Body of pancreas (tissue), 4 donors: ENCODE measurements around the gene RABGGTA. TPM values are rescaled to one million over a fixed set of nuclear protein-coding genes. Genes with fewer than 3 reads are reported as not detected.

Experiments
- ATAC-seq: fragments of 150-250 bp; one replicate; pipeline ENCODE4 v1.9.1; 2016
- DNase-seq, 4 donors: peaks; one replicate each; pipeline ENCODE4 v3.0.0-alpha.2; 2019
- H3K27ac ChIP-seq, 4 donors: fragments of 200-600 bp; sonication (generic); 1 replicate in 3 of 4; 2 replicates in 1 of 4; pipeline versions ENCODE4 v1.5.1 to v1.6.1; 2016 to 2019; ENCODE audit warnings: mild to moderate bottlenecking in 1 of 4, mixed read lengths in 1 of 4, moderate library complexity in 1 of 4
- H3K27me3 ChIP-seq, 2 donors: fragments of 200-600 bp; sonication (generic); one replicate each; pipeline ENCODE4 v1.6.0; 2016; ENCODE audit warnings: mild to moderate bottlenecking in 1 of 2
- H3K36me3 ChIP-seq, 2 donors: fragments of 200-600 bp; sonication (generic); replicated peaks in 1 of 2; 2 replicates each; pipeline ENCODE4 v1.5.1; 2016; ENCODE audit warnings: low read depth in 2 of 2; ENCODE audit not compliant: insufficient read depth in 1 of 2
- H3K4me1 ChIP-seq: fragments of 200-600 bp; sonication (generic); one replicate; pipeline ENCODE4 v1.6.0; 2016
- H3K4me3 ChIP-seq, 2 donors: fragments of 200-600 bp; sonication (generic); 1 replicate in 1 of 2; 2 replicates in 1 of 2; pipeline ENCODE4 v1.5.1; 2016 to 2019
- H3K9me3 ChIP-seq, 3 donors: fragments of 200-600 bp; sonication (generic); 1 replicate in 2 of 3; 2 replicates in 1 of 3; pipeline ENCODE4 v1.5.1; 2016
- POLR2A ChIP-seq, 3 donors: fragments of 450-650 bp; IDR thresholded peaks; one replicate each; pipeline ENCODE4 v1.6.1; 2016; ENCODE audit warnings: antibody characterized with exemption in 3 of 3, mild to moderate bottlenecking in 2 of 3
- WGBS, 2 donors: methylation state at CpG; one replicate each; pipeline ENCODE4 v1.1.5; 2017; 5-methylcytosine and 5-hydroxymethylcytosine counted together
- intact Hi-C: fragments of 100-400 bp; cut with DNase I; formaldehyde crosslinking; loops from one replicate; pipeline ENCODE4 v1.15.1; 2023
- total RNA-seq, 2 donors: library from RNA; depleted of rRNA; stranded (reverse); fragments of >200 nt; gene quantifications; one replicate each; pipeline ENCODE4 v1.1.0, GENCODE V29; 2016
- TF ChIP-seq, protein P1 (sequence below), 7 experiments: fragments of 450-650 bp in 4 of 7; fragments of 200-600 bp in 3 of 7; sonication (generic) in 3 of 7; IDR thresholded peaks; one replicate each; pipeline ENCODE4 v1.5.1; 2016 to 2019; ENCODE audit warnings: antibody characterized with exemption in 7 of 7

RABGGTA gene
- total RNA-seq, 2 donors from 2014 or later: 18.4 to 90.0 TPM

DNA sequence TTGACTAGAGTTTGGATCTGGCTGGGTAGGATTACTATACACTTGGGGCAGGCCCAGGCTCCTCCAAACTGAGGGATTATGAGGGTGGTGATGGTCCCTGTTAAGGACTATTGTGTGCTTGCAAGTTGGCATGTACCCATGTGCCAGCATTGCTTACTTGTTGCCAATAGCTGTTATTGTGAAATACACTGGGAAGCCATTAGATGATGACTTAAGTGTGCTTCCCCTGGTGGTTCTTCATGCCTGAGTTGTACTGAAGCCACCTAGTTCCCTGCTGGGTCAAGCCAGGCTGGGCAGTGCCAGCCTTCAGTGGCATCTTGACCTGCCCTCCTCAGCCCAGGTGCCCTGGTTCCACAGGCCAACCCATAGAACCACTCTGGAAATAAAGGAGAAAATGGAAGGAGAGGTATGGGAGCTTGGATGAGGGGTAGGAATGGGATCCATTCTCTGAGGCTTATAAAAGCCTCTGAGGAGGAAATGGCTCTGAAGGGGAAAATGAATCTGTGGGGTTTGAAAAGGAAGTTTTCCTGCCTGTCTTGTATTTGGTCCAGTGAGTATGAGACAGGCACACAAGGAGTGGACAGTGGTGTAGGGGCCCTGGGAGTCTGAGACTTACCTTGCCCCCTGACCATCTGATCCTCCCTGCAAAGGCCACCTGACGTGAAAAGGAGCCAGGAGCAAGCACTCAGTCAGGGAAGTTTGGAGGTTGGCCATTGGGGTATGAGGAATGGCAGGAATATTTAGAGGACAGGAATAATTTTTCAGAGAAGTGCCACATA is 40.6 kb upstream of the RABGGTA start:
- H3K4me1 ChIP-seq: peaks cover 61% of the 10 kb centered on the region
- ATAC-seq: no peak

DNA sequence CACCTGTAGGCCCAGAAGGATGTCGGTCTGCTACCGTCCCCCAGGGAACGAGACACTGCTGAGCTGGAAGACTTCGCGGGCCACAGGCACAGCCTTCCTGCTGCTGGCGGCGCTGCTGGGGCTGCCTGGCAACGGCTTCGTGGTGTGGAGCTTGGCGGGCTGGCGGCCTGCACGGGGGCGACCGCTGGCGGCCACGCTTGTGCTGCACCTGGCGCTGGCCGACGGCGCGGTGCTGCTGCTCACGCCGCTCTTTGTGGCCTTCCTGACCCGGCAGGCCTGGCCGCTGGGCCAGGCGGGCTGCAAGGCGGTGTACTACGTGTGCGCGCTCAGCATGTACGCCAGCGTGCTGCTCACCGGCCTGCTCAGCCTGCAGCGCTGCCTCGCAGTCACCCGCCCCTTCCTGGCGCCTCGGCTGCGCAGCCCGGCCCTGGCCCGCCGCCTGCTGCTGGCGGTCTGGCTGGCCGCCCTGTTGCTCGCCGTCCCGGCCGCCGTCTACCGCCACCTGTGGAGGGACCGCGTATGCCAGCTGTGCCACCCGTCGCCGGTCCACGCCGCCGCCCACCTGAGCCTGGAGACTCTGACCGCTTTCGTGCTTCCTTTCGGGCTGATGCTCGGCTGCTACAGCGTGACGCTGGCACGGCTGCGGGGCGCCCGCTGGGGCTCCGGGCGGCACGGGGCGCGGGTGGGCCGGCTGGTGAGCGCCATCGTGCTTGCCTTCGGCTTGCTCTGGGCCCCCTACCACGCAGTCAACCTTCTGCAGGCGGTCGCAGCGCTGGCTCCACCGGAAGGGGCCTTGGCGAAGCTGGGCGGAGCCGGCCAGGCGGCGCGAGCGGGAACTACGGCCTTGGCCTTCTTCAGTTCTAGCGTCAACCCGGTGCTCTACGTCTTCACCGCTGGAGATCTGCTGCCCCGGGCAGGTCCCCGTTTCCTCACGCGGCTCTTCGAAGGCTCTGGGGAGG is 39.5 kb upstream of the RABGGTA start, which contains the start of gene LTB4R:
TSS of gene LTB4R (plus strand) at position 857 of the 959 bp plus-strand sequence. CDS start 4,150 bp downstream, outside the sequence.
- ATAC-seq: peak; percentile 85
- H3K4me3 ChIP-seq: no peak within 1 kb of the TSS
- 10 to 12% methylated on average over 10 to 86 of the region's 99 CpGs for WGBS, 2 donors
- H3K36me3 ChIP-seq: peaks cover 0 to 2% of the 10 kb centered on the region in 2 donors
- peak within 1 kb of the TSS; percentile 79 to 91 (median 86) for H3K27ac ChIP-seq
- H3K9me3 ChIP-seq: no peaks in the 10 kb centered on the region
- intact Hi-C loops: no loop called here
- TF ChIP-seq, protein P1, sequence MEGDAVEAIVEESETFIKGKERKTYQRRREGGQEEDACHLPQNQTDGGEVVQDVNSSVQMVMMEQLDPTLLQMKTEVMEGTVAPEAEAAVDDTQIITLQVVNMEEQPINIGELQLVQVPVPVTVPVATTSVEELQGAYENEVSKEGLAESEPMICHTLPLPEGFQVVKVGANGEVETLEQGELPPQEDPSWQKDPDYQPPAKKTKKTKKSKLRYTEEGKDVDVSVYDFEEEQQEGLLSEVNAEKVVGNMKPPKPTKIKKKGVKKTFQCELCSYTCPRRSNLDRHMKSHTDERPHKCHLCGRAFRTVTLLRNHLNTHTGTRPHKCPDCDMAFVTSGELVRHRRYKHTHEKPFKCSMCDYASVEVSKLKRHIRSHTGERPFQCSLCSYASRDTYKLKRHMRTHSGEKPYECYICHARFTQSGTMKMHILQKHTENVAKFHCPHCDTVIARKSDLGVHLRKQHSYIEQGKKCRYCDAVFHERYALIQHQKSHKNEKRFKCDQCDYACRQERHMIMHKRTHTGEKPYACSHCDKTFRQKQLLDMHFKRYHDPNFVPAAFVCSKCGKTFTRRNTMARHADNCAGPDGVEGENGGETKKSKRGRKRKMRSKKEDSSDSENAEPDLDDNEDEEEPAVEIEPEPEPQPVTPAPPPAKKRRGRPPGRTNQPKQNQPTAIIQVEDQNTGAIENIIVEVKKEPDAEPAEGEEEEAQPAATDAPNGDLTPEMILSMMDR (IDR thresholded peaks at IDR 0.05): peak; percentile 14 to 67 (median 50)
- TF ChIP-seq POLR2A (IDR thresholded peaks at IDR 0.05): peak; percentile 57 to 72 (median 59)
- H3K4me1 ChIP-seq: peaks cover 64% of the 10 kb centered on the region
- no peaks in the 10 kb centered on the region for H3K27me3 ChIP-seq
- DNase-seq: peak; percentile 84 to 89 (median 87)

More for the DNA sequence above, 40.6 kb upstream of the RABGGTA start:
- peak in 1 of 4 donors; percentile 56 for DNase-seq
- TF ChIP-seq, protein P1 (IDR thresholded peaks at IDR 0.05): no peak
- TF ChIP-seq POLR2A (IDR thresholded peaks at IDR 0.05): no peak
- Histone ChIP-seq H3K27ac (peak overlapping the region; percentile 79 to 91 (median 86)), H3K9me3 (no peaks in the 10 kb centered on the region), H3K27me3 (no peaks in the 10 kb centered on the region), H3K36me3 (no peaks in the 10 kb centered on the region), H3K4me3 (no peak overlapping the region)
- intact Hi-C loops: no loop called here
- WGBS, 2 donors: 80 to 88% methylated on average over 1 of the region's 1 CpG

DNA sequence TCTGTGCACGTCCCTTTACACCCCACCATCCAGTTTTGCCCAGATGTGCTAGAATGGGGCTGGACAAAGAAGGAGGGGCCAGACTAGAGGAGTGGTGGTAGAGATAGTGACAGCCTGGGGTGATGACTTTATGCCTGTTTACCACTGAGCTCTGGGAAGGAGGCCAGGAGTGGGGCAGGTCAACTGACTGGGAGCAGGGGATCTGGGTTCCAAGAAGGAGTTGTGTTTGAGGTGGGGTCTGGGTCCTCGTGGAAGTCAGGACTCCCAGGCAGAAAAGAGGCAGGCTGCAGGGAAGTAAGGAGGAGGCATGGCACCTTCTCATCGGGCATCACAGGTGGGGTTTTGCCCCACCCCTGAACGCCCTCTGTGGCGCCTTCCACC is 38.9 kb upstream of the RABGGTA start:
- Histone ChIP-seq H3K27ac (peak overlapping the region; percentile 79 to 91 (median 86)), H3K4me3 (no peak overlapping the region), H3K9me3 (no peaks in the 10 kb centered on the region), H3K27me3 (no peaks in the 10 kb centered on the region), H3K4me1 (peaks cover 62% of the 10 kb centered on the region), H3K36me3 (peaks cover 0 to 6% of the 10 kb centered on the region in 2 donors)
- intact Hi-C loops: no loop called here
- no peak for ATAC-seq
- TF ChIP-seq POLR2A (IDR thresholded peaks at IDR 0.05): no peak
- TF ChIP-seq, protein P1 (IDR thresholded peaks at IDR 0.05): no peak
- WGBS, 2 donors: 24 to 30% methylated on average over 4 to 5 of the region's 5 CpGs
- DNase-seq: peak in 1 of 4 donors; percentile 50

DNA sequence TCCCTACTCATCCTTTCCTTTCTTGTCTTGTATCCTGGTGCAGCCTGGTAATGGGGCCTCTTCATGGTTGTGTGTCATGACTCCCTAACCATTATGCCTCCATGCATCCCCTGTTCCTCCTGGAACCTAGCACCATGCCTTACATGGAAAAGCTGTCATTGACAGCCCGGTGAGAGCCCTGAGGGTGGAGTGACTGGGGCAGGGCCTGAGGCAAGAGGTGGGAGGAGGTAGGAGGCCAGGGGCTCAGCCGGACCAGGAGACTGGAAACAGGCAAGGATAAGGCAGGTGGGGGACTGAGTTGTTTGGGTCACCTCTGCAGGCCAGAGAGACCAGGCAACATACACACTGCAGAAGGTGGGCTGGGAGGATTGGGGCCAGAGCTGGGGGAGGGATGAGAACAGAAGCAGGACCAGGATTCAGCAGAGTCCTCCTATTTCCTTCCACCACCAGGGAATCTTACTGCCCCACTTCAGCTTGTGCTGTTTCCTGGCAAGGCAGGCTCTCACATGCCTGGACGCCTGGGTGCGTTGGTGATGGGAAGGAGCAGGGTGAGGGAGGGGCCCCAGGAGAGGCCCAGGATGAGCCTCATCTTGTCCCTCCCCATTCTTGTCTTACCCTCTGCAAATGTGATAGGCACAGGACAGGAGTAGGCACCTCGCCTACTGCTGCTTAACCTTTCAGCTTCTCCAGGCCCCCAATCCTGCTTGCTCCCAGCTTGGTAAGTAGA is 38.3 kb upstream of the RABGGTA start, which contains the start of gene LTB4R2:
TSS of gene LTB4R2 (plus strand) at position 603 of the 727 bp plus-strand sequence. CDS start 525 bp downstream, outside the sequence.
- DNase-seq (no peak), ATAC-seq (no peak)
- H3K9me3 ChIP-seq: no peaks in the 10 kb centered on the region
- WGBS, 2 donors: 65 to 68% methylated on average over 5 of the region's 5 CpGs
- TF ChIP-seq POLR2A (IDR thresholded peaks at IDR 0.05): no peak
- TF ChIP-seq, protein P1 (IDR thresholded peaks at IDR 0.05): no peak
- H3K4me1 ChIP-seq: peaks cover 62% of the 10 kb centered on the region
- no peak within 1 kb of the TSS for H3K4me3 ChIP-seq
- no peaks in the 10 kb centered on the region for H3K27me3 ChIP-seq
- intact Hi-C loops: no loop called here
- H3K36me3 ChIP-seq: peaks cover 0 to 10% of the 10 kb centered on the region in 2 donors
- H3K27ac ChIP-seq: peak within 1 kb of the TSS; percentile 79 to 91 (median 86)
